Adrenal gland (tissue), 5 donors: ENCODE measurements around the gene TIGAR.

ENCODE experiments used
- CTCF ChIP-seq, 6 experiments: fragments of 450-650 bp in 4 of 6; fragments of 200-600 bp in 2 of 6; sonication (generic) in 1 of 6; IDR thresholded peaks; 1 replicate in 5 of 6; 2 replicates in 1 of 6; pipeline versions ENCODE4 v1.5.1 to v1.8.0; 2016 to 2021; ENCODE audit warnings: antibody characterized with exemption in 6 of 6, mild to moderate bottlenecking in 2 of 6, moderate library complexity in 1 of 6
- POLR2A ChIP-seq, 2 donors: fragments of 450-650 bp; IDR thresholded peaks; one replicate each; pipeline ENCODE4 v1.6.1; 2017; ENCODE audit warnings: antibody characterized with exemption in 2 of 2, mild to moderate bottlenecking in 2 of 2, moderate library complexity in 1 of 2
- donor health status: DM: no; HTN: no; CAD: no.

GRCh38 chr12:4288296-4289131 is 32.5 kb upstream of the TIGAR start:
- TF ChIP-seq CTCF (IDR thresholded peaks at IDR 0.05), result no peak
- no peak for TF ChIP-seq POLR2A (IDR thresholded peaks at IDR 0.05)
